Activated CD4-positive, alpha-beta memory T cell treated with anti-CD3 and anti-CD28 coated beads for 36 hours (primary cell): ENCODE data around the gene EHBP1L1. TPM values are rescaled to one million over a fixed set of nuclear protein-coding genes. Genes with fewer than 3 reads are reported as not detected.

Source experiments
- CTCF ChIA-PET: fragments of 350-600 bp; sonication (Branson Sonifier 250); formaldehyde crosslinking; loops from one replicate; lab custom pipeline; 2021; ENCODE audit warnings: antibody characterized with exemption, inconsistent platforms; lab: Charles Lee
- POLR2A ChIA-PET: fragments of 350-600 bp; sonication (Branson Sonifier 250); formaldehyde crosslinking; loops from one replicate; lab custom pipeline; 2021; ENCODE audit warnings: antibody characterized with exemption; lab: Charles Lee
- DNase-seq: peaks from one replicate; pipeline ENCODE4 v3.0.0-alpha.2; 2020
- H3K27ac Mint-ChIP-seq: one replicate; pipeline ENCODE4 v1.8.0; 2021; ENCODE audit warnings: mixed read lengths
- H3K27me3 Mint-ChIP-seq: one replicate; pipeline ENCODE4 v1.8.0; 2021; ENCODE audit warnings: mixed read lengths
- H3K36me3 Mint-ChIP-seq: one replicate; pipeline ENCODE4 v1.8.0; 2021; ENCODE audit warnings: mixed read lengths
- H3K4me1 Mint-ChIP-seq: one replicate; pipeline ENCODE4 v1.8.0; 2021; ENCODE audit warnings: low read depth, mixed read lengths
- H3K4me3 Mint-ChIP-seq: one replicate; pipeline ENCODE4 v1.8.0; 2021; ENCODE audit warnings: mild to moderate bottlenecking, mixed read lengths
- H3K9me3 Mint-ChIP-seq: one replicate; pipeline ENCODE4 v1.8.0; 2021; ENCODE audit warnings: mixed read lengths
- intact Hi-C: fragments of 100-400 bp; cut with micrococcal nuclease; formaldehyde crosslinking; loops from one replicate; pipeline ENCODE4 v1.15.1; 2023
- total RNA-seq, 2 experiments: library from RNA; stranded (reverse); gene quantifications; one replicate each; pipeline ENCODE4 v1.2.3, GENCODE V29; 2021

Gene EHBP1L1
- total RNA-seq, 2 experiments from 2014 or later = 137 to 141 TPM

DNA sequence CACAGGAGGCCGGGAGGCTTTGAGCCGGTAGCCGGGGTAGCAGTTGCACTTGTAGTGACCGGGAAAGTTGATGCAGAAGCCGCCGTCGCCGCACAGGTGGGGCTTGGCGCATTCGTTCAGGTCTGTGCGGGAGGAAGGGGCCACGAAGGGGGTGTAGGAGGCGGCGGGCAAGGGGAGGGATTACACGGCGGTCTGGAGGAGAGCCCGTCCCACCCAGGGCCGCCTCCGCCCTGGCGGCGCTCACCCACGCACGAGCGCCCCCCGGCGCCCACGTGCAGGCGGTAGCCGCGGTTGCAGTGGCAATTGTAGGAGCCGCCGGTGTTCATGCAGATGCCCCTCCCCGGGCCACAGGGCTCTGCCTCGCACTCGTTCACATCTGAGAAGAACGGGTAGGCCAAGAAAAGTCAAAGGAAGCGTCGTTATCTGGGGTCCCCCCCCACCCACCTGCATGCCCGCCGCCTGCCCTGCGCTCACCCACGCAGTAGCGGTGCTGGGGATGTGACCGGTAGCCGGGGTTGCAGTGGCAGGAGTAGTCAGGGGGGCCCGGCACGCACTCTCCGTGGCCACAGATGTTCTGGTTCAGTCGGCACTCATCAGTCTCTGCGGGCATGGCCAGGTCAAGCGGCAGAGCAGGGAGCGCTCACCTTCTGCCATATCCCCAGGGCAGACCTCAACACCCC, 28.3 kb upstream of the EHBP1L1 start:
- H3K4me1 Mint-ChIP-seq = peaks cover 53% of the 10 kb centered on the region

DNA sequence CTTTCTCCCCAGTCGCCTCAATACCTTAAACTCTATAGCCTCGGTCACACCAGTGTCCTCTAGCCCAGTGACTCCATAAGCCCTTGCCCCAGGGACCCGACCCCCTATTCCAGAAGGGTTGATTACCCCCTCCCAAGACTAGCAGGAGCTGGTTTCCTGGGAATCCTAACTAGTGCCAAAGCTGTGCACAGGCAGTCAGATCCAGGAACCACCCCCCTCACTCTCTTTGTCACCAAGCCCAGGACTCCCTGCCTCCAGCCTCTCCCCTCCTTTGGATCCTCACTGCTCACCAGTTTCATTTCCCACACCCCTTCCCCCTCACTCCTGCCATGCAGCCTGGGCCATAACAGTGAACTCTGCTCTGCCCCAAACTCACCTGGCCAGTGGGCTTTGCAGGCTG, 27.5 kb upstream of the EHBP1L1 start:
- Mint-ChIP-seq H3K9me3 (no peaks in the 10 kb centered on the region), H3K27ac (peak overlapping the region; percentile 38), H3K27me3 (no peaks in the 10 kb centered on the region), H3K36me3 (peaks cover 19% of the 10 kb centered on the region), H3K4me1 (peaks cover 60% of the 10 kb centered on the region), H3K4me3 (no peak overlapping the region)
- ChIA-PET CTCF (interaction anchor here (1.6 to 10.8 kb wide), 2 partner anchors 8 to 26 kb away, joined by 5 to 176 read pairs; partner anchors contain the start of genes EHBP1L1, FAM89B and ZNRD2), POLR2A (interaction anchor here (1.3 kb wide), 1 partner anchor 18 kb away, joined by 4 read pairs; no protein-coding TSS in a partner anchor)
- no peak for DNase-seq
- intact Hi-C loops = no loop called here

More for the DNA sequence above, 28.3 kb upstream of the EHBP1L1 start:
- peak overlapping the region; percentile 2 for H3K4me3 Mint-ChIP-seq
- peaks cover 19% of the 10 kb centered on the region for H3K36me3 Mint-ChIP-seq
- DNase-seq = no peak
- intact Hi-C loops = no loop called here
- H3K27ac Mint-ChIP-seq = no peak overlapping the region
- ChIA-PET POLR2A (interaction anchor here (0.9 kb wide), 3 partner anchors 10 to 28 kb away, joined by 3 read pairs; partner anchors contain the start of genes EHBP1L1 and ZNRD2), CTCF (interaction anchor here (1.6 to 10.8 kb wide), 3 partner anchors 7 to 41 kb away, joined by 5 to 176 read pairs (median 8); partner anchors contain the start of genes EHBP1L1, FAM89B and ZNRD2)
- no peaks in the 10 kb centered on the region for H3K27me3 Mint-ChIP-seq
- H3K9me3 Mint-ChIP-seq = no peaks in the 10 kb centered on the region

DNA sequence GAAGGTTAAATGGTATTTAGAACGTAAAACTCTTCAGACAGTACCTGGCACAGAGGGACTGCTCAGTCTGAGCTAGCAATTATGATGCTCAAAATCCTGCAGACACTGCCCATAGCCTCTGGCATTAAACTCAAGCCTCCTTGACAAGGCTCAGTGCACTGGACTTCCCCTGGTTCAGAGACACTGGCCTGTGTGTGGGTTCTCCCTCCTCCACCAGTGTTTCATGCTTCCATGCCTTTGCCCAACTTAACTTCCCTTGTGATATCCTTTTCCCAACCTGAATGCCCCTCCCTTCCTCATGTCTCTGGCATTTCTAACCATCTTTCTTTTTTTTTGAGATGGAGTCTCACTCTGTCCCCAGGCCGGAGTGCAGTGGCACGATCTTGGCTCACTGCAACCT, 26.8 kb upstream of the EHBP1L1 start:
- DNase-seq = no peak
- Mint-ChIP-seq H3K4me3 (no peak overlapping the region), H3K36me3 (peaks cover 15% of the 10 kb centered on the region), H3K27me3 (no peaks in the 10 kb centered on the region), H3K27ac (no peak overlapping the region), H3K4me1 (peaks cover 61% of the 10 kb centered on the region), H3K9me3 (no peaks in the 10 kb centered on the region)
- intact Hi-C loops = no loop called here
- POLR2A ChIA-PET = interaction anchor here (1.3 kb wide), 1 partner anchor 17 kb away, joined by 4 read pairs; no protein-coding TSS in a partner anchor
- CTCF ChIA-PET = interaction anchor here (1.6 to 10.8 kb wide), 2 partner anchors 9 to 25 kb away, joined by 5 to 176 read pairs; partner anchors contain the start of genes EHBP1L1, FAM89B and ZNRD2

DNA sequence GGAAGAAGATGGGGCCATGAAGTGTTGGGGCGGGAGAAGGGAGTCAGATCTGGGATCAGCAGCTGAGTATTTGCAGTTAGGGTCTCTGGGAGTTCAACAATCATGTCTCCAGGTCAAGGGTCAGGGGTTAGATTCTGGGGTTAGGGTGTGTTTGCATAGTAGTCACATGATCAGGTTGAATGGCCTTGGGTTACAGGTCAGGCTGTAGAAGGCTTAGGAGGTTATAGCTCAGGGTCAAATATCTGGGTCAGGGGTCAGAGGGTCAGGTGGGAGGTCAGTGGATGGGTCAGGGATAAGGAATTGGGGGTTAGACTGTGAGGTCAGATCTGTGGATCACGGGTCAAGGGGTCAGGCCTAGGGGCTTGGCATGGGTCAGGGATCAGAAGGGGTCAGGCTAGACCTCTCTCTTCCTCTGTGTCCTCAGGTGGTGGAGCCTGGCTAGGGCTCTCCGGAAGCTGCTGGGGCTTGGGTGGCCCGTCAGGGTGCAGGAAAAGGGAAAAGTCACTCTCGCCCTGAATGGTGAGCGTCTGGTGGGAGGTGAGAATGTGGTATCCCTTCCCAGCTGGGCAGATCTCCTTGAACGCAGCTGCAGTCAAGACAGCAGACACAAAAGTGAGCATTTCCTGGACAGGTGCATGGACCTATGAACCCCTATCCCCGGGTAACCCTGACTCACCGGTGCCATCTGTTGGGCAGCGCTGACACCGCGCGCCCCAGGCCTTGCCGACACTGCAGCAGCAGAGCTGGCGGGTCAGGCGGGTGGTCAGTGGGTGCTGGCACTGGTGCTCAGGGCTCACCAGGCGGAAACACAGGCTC, 24.1 kb upstream of the EHBP1L1 start:
- POLR2A ChIA-PET = interaction anchor here (0.8 to 2.2 kb wide), 5 partner anchors 12 to 129 kb away, joined by 3 to 7 read pairs (median 4); partner anchors contain the start of genes NEAT1 and SCYL1
- Mint-ChIP-seq H3K27me3 (no peaks in the 10 kb centered on the region), H3K4me1 (peaks cover 69% of the 10 kb centered on the region), H3K36me3 (peaks cover 14% of the 10 kb centered on the region), H3K27ac (peak overlapping the region; percentile 23), H3K4me3 (peak overlapping the region; percentile 1), H3K9me3 (no peaks in the 10 kb centered on the region)
- intact Hi-C loops = no loop called here
- CTCF ChIA-PET = interaction anchor here (0.6 to 2.6 kb wide), 5 partner anchors 10 to 222 kb away, joined by 3 to 31 read pairs (median 11); partner anchors contain the start of genes FAM89B and ZNRD2
- DNase-seq = peak; percentile 77

DNA sequence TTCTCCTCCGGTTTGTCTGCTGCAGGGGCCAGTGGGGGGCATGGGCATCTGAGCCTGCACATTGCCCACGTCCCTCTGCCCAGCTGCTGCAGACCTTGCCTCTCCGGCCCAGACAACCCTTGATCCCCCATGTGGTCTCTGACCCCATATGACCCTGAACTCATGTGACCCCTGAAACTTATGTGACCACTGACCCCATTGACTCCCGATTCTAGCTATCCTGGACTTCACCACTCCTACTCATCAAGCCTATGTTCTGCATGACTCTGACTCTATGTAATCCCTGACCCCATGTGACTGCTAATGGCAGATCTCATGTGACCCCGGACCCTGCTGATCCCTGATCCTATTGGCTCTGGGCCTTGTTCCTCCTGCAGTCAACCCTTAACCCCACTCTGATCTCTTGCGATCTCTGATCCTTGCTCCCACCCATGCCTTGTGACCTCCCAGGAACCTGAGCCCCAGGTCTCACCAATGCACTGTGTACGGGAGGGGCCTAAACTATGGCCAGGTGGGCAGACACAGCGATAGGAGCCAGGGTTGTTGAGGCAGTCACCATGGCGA, 23.4 kb upstream of the EHBP1L1 start:
- Mint-ChIP-seq H3K27me3 (no peaks in the 10 kb centered on the region), H3K27ac (no peak overlapping the region), H3K4me1 (peaks cover 70% of the 10 kb centered on the region), H3K4me3 (peak overlapping the region; percentile 1), H3K9me3 (no peaks in the 10 kb centered on the region), H3K36me3 (peaks cover 14% of the 10 kb centered on the region)
- ChIA-PET CTCF (interaction anchor here (0.6 to 2.6 kb wide), 5 partner anchors 9 to 222 kb away, joined by 3 to 31 read pairs (median 11); partner anchors contain the start of genes FAM89B and ZNRD2), POLR2A (interaction anchor here (0.8 to 2.2 kb wide), 5 partner anchors 12 to 130 kb away, joined by 3 to 7 read pairs (median 4); partner anchors contain the start of genes NEAT1 and SCYL1)
- intact Hi-C loops = no loop called here
- DNase-seq = no peak

DNA sequence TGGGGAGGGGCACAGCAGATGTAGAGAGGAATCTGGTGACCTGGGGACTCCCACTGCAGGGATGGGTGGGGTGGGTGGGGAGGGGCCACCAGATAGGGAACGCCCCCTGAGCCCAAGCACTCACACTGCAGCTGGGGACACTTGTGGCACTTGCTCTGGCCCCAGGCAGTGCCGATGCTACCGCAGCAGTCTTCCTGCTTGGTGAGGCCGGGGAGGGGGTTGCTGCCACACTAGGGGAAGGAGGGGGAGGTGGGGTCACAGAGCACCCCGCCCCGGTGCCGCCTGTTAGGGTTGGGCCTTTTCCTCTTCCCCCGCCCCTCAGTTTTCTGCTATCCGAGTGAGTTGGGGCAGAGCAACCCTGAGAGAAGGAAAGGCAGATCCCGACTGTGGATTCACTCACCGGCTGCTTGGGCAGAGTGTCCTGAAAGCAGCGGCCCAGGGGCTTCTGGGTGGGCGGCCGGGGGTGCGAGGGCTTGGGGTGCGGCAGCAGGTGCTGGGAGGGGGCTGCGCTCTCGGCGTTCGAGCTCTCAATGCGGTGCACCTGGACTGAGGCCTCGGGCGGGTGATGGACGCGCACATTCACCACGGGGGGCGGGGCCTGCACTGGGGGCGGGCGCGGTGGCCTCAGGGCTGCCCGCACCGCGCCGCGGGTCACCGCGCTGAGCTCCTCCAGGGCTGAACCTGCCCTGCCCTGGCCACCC, 22.4 kb upstream of the EHBP1L1 start:
- Mint-ChIP-seq H3K9me3 (no peaks in the 10 kb centered on the region), H3K36me3 (peaks cover 12% of the 10 kb centered on the region), H3K4me3 (peak overlapping the region; percentile 41), H3K27me3 (no peaks in the 10 kb centered on the region), H3K4me1 (peaks cover 61% of the 10 kb centered on the region), H3K27ac (no peak overlapping the region)
- DNase-seq = peak; percentile 84
- intact Hi-C loops = no loop called here
- POLR2A ChIA-PET = interaction anchor here (0.7 to 2.2 kb wide), 2 partner anchors 12 to 13 kb away, joined by 3 to 7 read pairs; no protein-coding TSS in a partner anchor
- CTCF ChIA-PET = interaction anchor here (0.9 to 2.6 kb wide), 3 partner anchors 13 to 18 kb away, joined by 3 to 19 read pairs (median 3); partner anchors contain the start of genes FAM89B and ZNRD2

DNA sequence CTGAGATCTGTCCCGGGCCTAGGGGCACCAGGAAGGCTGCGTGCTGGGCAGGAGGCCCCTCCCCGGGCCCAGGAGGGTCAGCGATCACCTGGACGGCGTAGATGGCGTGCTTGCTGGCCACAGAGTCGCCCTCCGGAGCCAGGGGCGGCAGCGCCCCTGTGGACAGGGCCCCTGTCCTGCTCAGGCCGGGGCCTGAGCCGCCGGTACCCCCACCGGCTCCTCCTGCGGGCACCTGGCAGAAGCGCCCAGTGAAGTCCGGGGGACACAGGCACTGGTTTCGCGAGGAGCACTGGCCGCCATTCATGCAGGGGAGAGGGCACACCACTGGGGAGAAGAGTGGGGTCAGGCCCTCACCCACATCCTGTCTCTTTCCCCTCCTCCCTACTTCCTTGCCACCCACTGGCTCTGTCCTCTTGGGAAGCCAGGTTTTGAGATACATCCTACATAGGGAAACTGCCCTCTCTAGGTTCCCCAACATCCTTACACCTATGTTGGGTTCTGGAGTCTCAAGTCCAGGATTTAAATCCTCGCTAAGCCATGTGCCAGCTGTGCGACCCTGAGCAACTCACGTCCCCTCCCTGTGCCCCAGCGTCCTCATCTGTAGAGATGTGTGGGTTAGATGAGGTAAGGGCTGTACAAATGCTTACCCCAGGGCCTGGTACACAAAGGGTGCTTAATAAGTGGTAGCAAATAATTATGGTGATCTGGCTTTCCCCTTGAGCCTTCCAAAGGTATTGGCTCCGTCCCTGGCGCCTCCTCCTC, 21.6 kb upstream of the EHBP1L1 start:
- peak overlapping the region; percentile 46 for H3K4me3 Mint-ChIP-seq
- H3K4me1 Mint-ChIP-seq = peaks cover 57% of the 10 kb centered on the region
- no peak for DNase-seq
- H3K27ac Mint-ChIP-seq = peak overlapping the region; percentile 84
- no peaks in the 10 kb centered on the region for H3K9me3 Mint-ChIP-seq
- H3K27me3 Mint-ChIP-seq = no peaks in the 10 kb centered on the region
- POLR2A ChIA-PET = no interaction called here
- intact Hi-C loops = no loop called here
- CTCF ChIA-PET = interaction anchor here (0.6 to 1.7 kb wide), 6 partner anchors 13 to 226 kb away, joined by 3 to 9 read pairs (median 4); partner anchors contain the start of gene ZNRD2
- peaks cover 12% of the 10 kb centered on the region for H3K36me3 Mint-ChIP-seq

DNA sequence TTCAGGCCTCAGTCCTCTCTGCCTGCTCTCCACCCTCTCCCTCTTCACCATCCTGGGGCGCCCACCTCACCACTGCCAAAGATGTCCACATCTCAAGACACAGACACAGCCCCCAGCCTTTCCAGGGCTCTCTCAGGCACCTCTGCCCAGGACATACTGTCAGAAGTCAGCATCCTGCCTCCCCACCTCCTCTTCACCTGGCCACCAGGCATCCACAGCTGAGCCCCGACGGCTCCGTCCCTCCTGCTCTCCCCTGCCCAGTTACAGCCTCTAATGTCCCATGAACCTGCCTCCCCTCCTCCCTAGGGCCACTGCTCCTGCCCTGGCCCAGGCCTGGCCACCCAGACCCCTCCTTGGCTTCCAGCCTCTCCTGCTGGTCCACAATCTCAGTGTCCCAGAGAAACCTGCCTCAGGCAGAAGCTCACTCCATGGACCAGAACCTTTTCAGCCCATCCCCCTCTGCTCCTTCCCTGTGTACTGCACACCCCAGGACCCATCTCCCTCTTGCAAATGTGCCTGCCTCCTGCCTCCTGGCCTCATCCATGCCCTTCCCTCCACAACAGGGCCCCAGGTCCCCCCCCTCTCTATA, 20.9 kb upstream of the EHBP1L1 start:
- no peaks in the 10 kb centered on the region for H3K9me3 Mint-ChIP-seq
- H3K36me3 Mint-ChIP-seq = peaks cover 9% of the 10 kb centered on the region
- no peaks in the 10 kb centered on the region for H3K27me3 Mint-ChIP-seq
- no peak for DNase-seq
- intact Hi-C loops = no loop called here
- H3K4me1 Mint-ChIP-seq = peaks cover 62% of the 10 kb centered on the region
- H3K27ac Mint-ChIP-seq = peak overlapping the region; percentile 84
- CTCF ChIA-PET = interaction anchor here (0.6 to 1.7 kb wide), 6 partner anchors 8 to 225 kb away, joined by 3 to 9 read pairs (median 4); partner anchors contain the start of gene ZNRD2
- peak overlapping the region; percentile 26 for H3K4me3 Mint-ChIP-seq
- POLR2A ChIA-PET = interaction anchor here (1.0 kb wide), 1 partner anchor 11 kb away, joined by 3 read pairs; no protein-coding TSS in a partner anchor

DNA sequence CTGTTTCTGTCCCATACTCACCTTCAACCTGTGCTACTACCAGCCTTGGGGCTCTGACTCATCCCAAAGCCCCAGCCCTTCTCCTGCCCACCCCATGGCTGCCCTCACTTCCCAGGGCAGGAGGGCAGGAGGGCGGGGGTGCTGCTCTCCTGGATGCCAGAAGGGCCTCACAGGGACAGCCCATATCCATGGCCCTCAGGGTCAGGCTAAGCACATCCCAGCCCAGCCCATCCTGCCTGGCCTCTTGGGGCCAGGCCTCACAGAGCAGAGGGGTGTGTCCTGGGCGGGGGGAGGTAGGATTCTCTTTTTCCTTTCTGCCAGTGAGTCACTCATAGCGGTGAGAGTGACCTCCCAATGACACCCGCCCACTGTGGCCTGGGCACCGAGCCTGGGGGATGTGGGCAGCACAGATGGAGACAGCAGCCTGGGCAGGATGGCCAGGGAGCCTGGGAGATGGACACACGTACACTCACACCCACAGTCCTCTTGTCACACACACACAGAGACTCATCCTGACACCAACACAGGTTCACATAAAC, 20.1 kb upstream of the EHBP1L1 start:
- H3K36me3 Mint-ChIP-seq = peaks cover 9% of the 10 kb centered on the region
- peaks cover 70% of the 10 kb centered on the region for H3K4me1 Mint-ChIP-seq
- ChIA-PET POLR2A (interaction anchor here (1.0 kb wide), 1 partner anchor 10 kb away, joined by 3 read pairs; no protein-coding TSS in a partner anchor), CTCF (interaction anchor here (0.9 to 2.1 kb wide), 7 partner anchors 9 to 33 kb away, joined by 3 to 16 read pairs (median 4); partner anchors contain the start of genes FAM89B and ZNRD2)
- intact Hi-C loops = loop anchor here (2.0 kb wide), 1 partner anchor 15 kb away; no protein-coding TSS in a partner anchor
- no peaks in the 10 kb centered on the region for H3K9me3 Mint-ChIP-seq
- peak overlapping the region; percentile 84 for H3K27ac Mint-ChIP-seq
- H3K4me3 Mint-ChIP-seq = peak overlapping the region; percentile 84
- DNase-seq = peak; percentile 68
- no peaks in the 10 kb centered on the region for H3K27me3 Mint-ChIP-seq
